K562 (cell line): ENCODE data around the gene CPNE2. TPM values are rescaled to one million over a fixed set of nuclear protein-coding genes. Genes with fewer than 3 reads are reported as not detected.

ENCODE experiments used
- ARID1B ChIP-seq: fragments of 450-650 bp; IDR thresholded peaks from 2 replicates; pipeline ENCODE4 v1.6.1; 2016; ENCODE audit warnings: antibody characterized with exemption, mild to moderate bottlenecking, inconsistent platforms
- BACH1 ChIP-seq: fragments of 200-800 bp; sonication (Bioruptor generic); IDR thresholded peaks from 2 replicates; pipeline ENCODE4 v1.6.1; 2016; ENCODE audit warnings: missing genetic modification characterization, missing compliant biosample characterization
- BRD9 ChIP-seq: fragments of 450-650 bp; IDR thresholded peaks from 2 replicates; pipeline ENCODE4 v1.6.1; 2018; ENCODE audit warnings: low read depth; ENCODE audit not compliant: partially characterized antibody
- CHCHD3 ChIP-seq: fragments of 250-450 bp; sonication (Bioruptor Pico); IDR thresholded peaks from 2 replicates; pipeline ENCODE4 v2.1.2; 2022; ENCODE audit warnings: mild to moderate bottlenecking
- FOXJ3 ChIP-seq: sonication (generic); formaldehyde crosslinking; IDR thresholded peaks from 2 replicates; pipeline ENCODE4 v1.4.0; 2020; ENCODE audit warnings: mild to moderate bottlenecking, missing genetic modification reagents
- GTF2B ChIP-seq: IDR thresholded peaks from 2 replicates; pipeline ENCODE4 v1.6.1; 2011; ENCODE audit not compliant: insufficient read length; ENCODE audit errors: extremely low read depth
- KDM1A ChIP-seq, 2 experiments: fragments of 450-650 bp; IDR thresholded peaks; 2 replicates each; pipeline ENCODE4 v1.6.1; 2016; ENCODE audit warnings: mild to moderate bottlenecking in 2 of 2
- KLF13 ChIP-seq: fragments of 450-650 bp; IDR thresholded peaks from 2 replicates; pipeline ENCODE4 v1.6.1; 2016; ENCODE audit warnings: missing genetic modification characterization, low read depth, mild to moderate bottlenecking, missing compliant biosample characterization, moderate library complexity, borderline replicate concordance
- PATZ1 ChIP-seq: fragments of 250-450 bp; sonication (Bioruptor Pico); IDR thresholded peaks from 2 replicates; pipeline ENCODE4 v1.5.0; 2020; ENCODE audit warnings: mild to moderate bottlenecking, borderline replicate concordance
- PHB2 ChIP-seq: fragments of 450-650 bp; IDR thresholded peaks from 2 replicates; pipeline ENCODE4 v1.6.1; 2017; ENCODE audit warnings: low read depth
- PYGO2 ChIP-seq: fragments of 450-650 bp; IDR thresholded peaks from 2 replicates; pipeline ENCODE4 v1.6.1; 2016; ENCODE audit warnings: mild to moderate bottlenecking, missing genetic modification characterization, moderate library complexity, missing compliant biosample characterization
- RAD51 ChIP-seq: fragments of 450-650 bp; IDR thresholded peaks from 2 replicates; pipeline ENCODE4 v1.7.1; 2016; ENCODE audit warnings: low read depth, mild to moderate bottlenecking, borderline replicate concordance
- SAFB2 ChIP-seq: fragments of 200-400 bp; formaldehyde crosslinking; IDR thresholded peaks from 2 replicates; pipeline ENCODE4 v1.6.1; 2018; ENCODE audit warnings: borderline replicate concordance, low read length, low read depth, moderate library complexity; ENCODE audit not compliant: severe bottlenecking
- TARDBP ChIP-seq: fragments of 450-650 bp; IDR thresholded peaks from 2 replicates; pipeline ENCODE4 v1.6.1; 2016
- XRCC3 ChIP-seq: fragments of 450-650 bp; IDR thresholded peaks from 2 replicates; pipeline ENCODE4 v1.6.1; 2017; ENCODE audit warnings: mild to moderate bottlenecking, moderate library complexity
- ZFP1 ChIP-seq: fragments of 450-650 bp; formaldehyde crosslinking; IDR thresholded peaks from 2 replicates; pipeline ENCODE4 v1.4.0; 2020; ENCODE audit warnings: mild to moderate bottlenecking, mixed read lengths
- ZFPM2 ChIP-seq: fragments of 250-450 bp; sonication (Bioruptor Pico); IDR thresholded peaks from 2 replicates; pipeline ENCODE4 v1.5.1; 2022; ENCODE audit warnings: mild to moderate bottlenecking
- ZKSCAN1 ChIP-seq: fragments of 150-350 bp; IDR thresholded peaks from 2 replicates; pipeline ENCODE4 v1.6.1; 2016; ENCODE audit warnings: low read depth, low read length
- ZNF175 ChIP-seq: fragments of 200-800 bp; sonication (Bioruptor generic); IDR thresholded peaks from 2 replicates; pipeline ENCODE4 v1.6.1; 2016; ENCODE audit warnings: low read depth, mild to moderate bottlenecking, missing genetic modification characterization, missing compliant biosample characterization
- ZNF23 ChIP-seq: fragments of 250-450 bp; sonication (Bioruptor Pico); IDR thresholded peaks from 2 replicates; pipeline ENCODE4 v1.4.0; 2020; ENCODE audit warnings: mild to moderate bottlenecking
- ZNF311 ChIP-seq: fragments of 250-450 bp; sonication (Bioruptor Pico); IDR thresholded peaks from 2 replicates; pipeline ENCODE4 v1.4.0; 2020; ENCODE audit warnings: mild to moderate bottlenecking, moderate library complexity
- ZNF76 ChIP-seq: fragments of 250-450 bp; sonication (Bioruptor Pico); IDR thresholded peaks from 2 replicates; pipeline ENCODE4 v1.4.0; 2020; ENCODE audit warnings: mild to moderate bottlenecking, moderate library complexity, borderline replicate concordance
- ZSCAN29 ChIP-seq: fragments of 450-650 bp; IDR thresholded peaks from 2 replicates; pipeline ENCODE4 v1.6.1; 2017
- polyA plus RNA-seq, 8 experiments: library from polyadenylated mRNA; depleted of rRNA in 4 of 8; stranded (reverse) in 5 of 8; unstranded in 3 of 8; fragments of >200 nt; fragmentation: Nextera tagmentation in 2 of 8; fragmentation: Illumina TruSeq in 1 of 8; extraction: Ambion mirVana in 2 of 8; extraction: Trizol in 1 of 8; gene quantifications; 2 replicates each; pipeline versions ENCODE4 v1.2.1 to v1.2.3, GENCODE V29; 2011 to 2014; ENCODE audit warnings: inconsistent platforms in 1 of 8, missing spikeins in 1 of 8
- total RNA-seq, 7 experiments: library from RNA; depleted of rRNA in 6 of 7; stranded (reverse); fragments of >200 nt in 6 of 7; fragmentation: Illumina TruSeq in 2 of 7; extraction: Trizol in 2 of 7; gene quantifications; 2 replicates each; pipeline versions ENCODE4 v1.2.1 to v1.2.3, GENCODE V29; 2011 to 2021; ENCODE audit warnings: low replicate concordance in 1 of 7
- TF ChIP-seq, protein P1 (sequence below): sonication (generic); formaldehyde crosslinking; IDR thresholded peaks from 2 replicates; pipeline ENCODE4 v1.8.0; 2022; ENCODE audit warnings: missing genetic modification reagents, mild to moderate bottlenecking, borderline replicate concordance
- TF ChIP-seq, protein P2 (sequence below): fragments of 450-650 bp; IDR thresholded peaks from 2 replicates; pipeline ENCODE4 v1.6.1; 2014; ENCODE audit warnings: low read depth, mild to moderate bottlenecking, moderate library complexity, borderline replicate concordance

CPNE2 gene
- total and polyA plus RNA-seq, 9 of the 15 experiments (the other 6 are each of a cell fraction or from before 2014, with no cell fraction given), result 3.0 to 13.9 (median 8.6) TPM

GRCh38 chr16:57062329-57062728 lies 30.1 kb upstream of the CPNE2 start (continued):
- TF ChIP-seq KLF13 (tag), result no peak
- TF ChIP-seq SAFB2, result no peak
- no peak for TF ChIP-seq GTF2B
- no peak for TF ChIP-seq ZKSCAN1
- TF ChIP-seq, protein P1, sequence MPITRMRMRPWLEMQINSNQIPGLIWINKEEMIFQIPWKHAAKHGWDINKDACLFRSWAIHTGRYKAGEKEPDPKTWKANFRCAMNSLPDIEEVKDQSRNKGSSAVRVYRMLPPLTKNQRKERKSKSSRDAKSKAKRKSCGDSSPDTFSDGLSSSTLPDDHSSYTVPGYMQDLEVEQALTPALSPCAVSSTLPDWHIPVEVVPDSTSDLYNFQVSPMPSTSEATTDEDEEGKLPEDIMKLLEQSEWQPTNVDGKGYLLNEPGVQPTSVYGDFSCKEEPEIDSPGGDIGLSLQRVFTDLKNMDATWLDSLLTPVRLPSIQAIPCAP, result no peak
- TF ChIP-seq BRD9, result no peak
- TF ChIP-seq PHB2, result no peak
- TF ChIP-seq KDM1A (IDR thresholded peaks at IDR 0.05), result no peak; a peak in 1 of 4 replicates
- TF ChIP-seq XRCC3, result no peak
- peak; percentile 11; the same call in 1 of the 2 replicates for TF ChIP-seq CHCHD3 (CRISPR knock-in tag)
- 0 out of 2 replicates have a peak, but pooled peaks have one; percentile 22 for TF ChIP-seq PATZ1 (CRISPR knock-in tag)
- TF ChIP-seq PYGO2, result no peak
- TF ChIP-seq, protein P2, sequence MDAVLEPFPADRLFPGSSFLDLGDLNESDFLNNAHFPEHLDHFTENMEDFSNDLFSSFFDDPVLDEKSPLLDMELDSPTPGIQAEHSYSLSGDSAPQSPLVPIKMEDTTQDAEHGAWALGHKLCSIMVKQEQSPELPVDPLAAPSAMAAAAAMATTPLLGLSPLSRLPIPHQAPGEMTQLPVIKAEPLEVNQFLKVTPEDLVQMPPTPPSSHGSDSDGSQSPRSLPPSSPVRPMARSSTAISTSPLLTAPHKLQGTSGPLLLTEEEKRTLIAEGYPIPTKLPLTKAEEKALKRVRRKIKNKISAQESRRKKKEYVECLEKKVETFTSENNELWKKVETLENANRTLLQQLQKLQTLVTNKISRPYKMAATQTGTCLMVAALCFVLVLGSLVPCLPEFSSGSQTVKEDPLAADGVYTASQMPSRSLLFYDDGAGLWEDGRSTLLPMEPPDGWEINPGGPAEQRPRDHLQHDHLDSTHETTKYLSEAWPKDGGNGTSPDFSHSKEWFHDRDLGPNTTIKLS, result no peak
- TF ChIP-seq ZNF311 (CRISPR knock-in tag), result no peak
- peak; percentile 57; the same call in 1 of the 2 replicates for TF ChIP-seq RAD51
- no peak for TF ChIP-seq ZFP1
- TF ChIP-seq ARID1B, result peak; percentile 66
- peak; percentile 59; the same call in 1 of the 2 replicates for TF ChIP-seq BACH1 (tag)
- no peak for TF ChIP-seq FOXJ3 (CRISPR knock-in tag)
- no peak for TF ChIP-seq ZFPM2
- no peak for TF ChIP-seq TARDBP
- TF ChIP-seq ZSCAN29, result no peak
- no peak for TF ChIP-seq ZNF175
- TF ChIP-seq ZNF76 (CRISPR knock-in tag), result no peak
- no peak for TF ChIP-seq ZNF23
